Endothelial cell of umbilical vein (primary cell): ENCODE results near the gene ASB2. TPM values are rescaled to one million over a fixed set of nuclear protein-coding genes. Genes with fewer than 3 reads are reported as not detected.

Experiments
- BruUV-seq: library from RNA; stranded (reverse); fragments of 400-500 nt; replicated peaks from 2 replicates; lab custom pipeline; 2021; lab: Mats Ljungman, UMichigan
- CTCF ChIA-PET: fragments of 300-600, 350-600 bp; sonication (Branson Sonifier 250); formaldehyde crosslinking; loops from one replicate; lab custom pipeline; 2021; ENCODE audit warnings: antibody characterized with exemption, inconsistent platforms; lab: Charles Lee
- POLR2A ChIA-PET: fragments of 300-600, 350-600 bp; sonication (Branson Sonifier 250); formaldehyde crosslinking; loops from one replicate; lab custom pipeline; 2021; ENCODE audit warnings: antibody characterized with exemption, inconsistent platforms; lab: Charles Lee
- DNase-seq: peaks from one replicate; pipeline ENCODE4 v3.0.0-alpha.2; 2011; ENCODE audit warnings: low read depth, low spot score
- FAIRE-seq: peaks from 2 replicates; lab custom pipeline; 2011; peaks lifted over from hg19 to GRCh38; lab: Jason Lieb, UNC
- H2AFZ ChIP-seq: 2 replicates; pipeline ENCODE4 v1.6.0; 2012; ENCODE audit warnings: low read depth, low read length, control low read depth, inconsistent platforms
- H3K27ac ChIP-seq: 2 replicates; pipeline ENCODE4 v1.5.1; 2011; ENCODE audit warnings: low read depth, mild to moderate bottlenecking, control low read depth, low read length, moderate library complexity; ENCODE audit not compliant: insufficient read depth
- H3K27me3 ChIP-seq, 2 experiments: 2 replicates each; pipeline versions ENCODE4 v1.6.0 to v1.6.1; 2011; ENCODE audit warnings: low read length in 2 of 2, mixed read lengths in 1 of 2; ENCODE audit not compliant: control insufficient read depth in 2 of 2, insufficient read depth in 2 of 2
- H3K36me3 ChIP-seq, 2 experiments: 2 replicates in 1 of 2; 3 replicates in 1 of 2; pipeline ENCODE4 v1.5.1; 2011; ENCODE audit warnings: low read length in 2 of 2, mild to moderate bottlenecking in 1 of 2, moderate library complexity in 1 of 2; ENCODE audit not compliant: control insufficient read depth in 2 of 2, insufficient read depth in 2 of 2; ENCODE audit errors: extremely low read depth in 1 of 2
- H3K4me1 ChIP-seq: 3 replicates; pipeline ENCODE4 v1.5.1; 2011; ENCODE audit warnings: mild to moderate bottlenecking, low read length; ENCODE audit not compliant: control insufficient read depth, insufficient read depth; ENCODE audit errors: extremely low read depth
- H3K4me2 ChIP-seq: 2 replicates; pipeline ENCODE4 v1.6.1; 2011; ENCODE audit warnings: low read length, control low read depth, mixed read lengths; ENCODE audit not compliant: insufficient read depth
- H3K4me3 ChIP-seq, 3 experiments: fragments of 200-600 bp in 1 of 3; sonication (generic), shearing (Covaris generic) in 1 of 3; replicated peaks in 1 of 3; 2 replicates each; pipeline ENCODE4 v1.5.1; 2011 to 2016; ENCODE audit warnings: control low read depth in 3 of 3, low read length in 3 of 3, mild to moderate bottlenecking in 2 of 3, inconsistent platforms in 1 of 3, low read depth in 1 of 3, moderate library complexity in 1 of 3; ENCODE audit not compliant: insufficient read depth in 1 of 3
- H3K79me2 ChIP-seq: 2 replicates; pipeline ENCODE4 v1.6.0; 2012; ENCODE audit warnings: low read length, inconsistent platforms; ENCODE audit not compliant: control insufficient read depth, insufficient read depth
- H3K9ac ChIP-seq: replicated peaks from 2 replicates; pipeline ENCODE3; 2011; ENCODE audit warnings: low read length, control low read depth; ENCODE audit not compliant: insufficient read depth; ENCODE audit errors: extremely low read depth
- H3K9me1 ChIP-seq: replicated peaks from 3 replicates; pipeline ENCODE4 v1.6.0; 2011; ENCODE audit warnings: mild to moderate bottlenecking, low read length; ENCODE audit not compliant: control insufficient read depth, insufficient read depth; ENCODE audit errors: extremely low read depth
- H3K9me3 ChIP-seq: replicated peaks from 2 replicates; pipeline ENCODE4 v1.5.1; 2012; ENCODE audit warnings: low read length, inconsistent platforms; ENCODE audit not compliant: control insufficient read depth, insufficient read depth
- H4K20me1 ChIP-seq: replicated peaks from 2 replicates; pipeline ENCODE3; 2011; ENCODE audit warnings: mild to moderate bottlenecking, low read length; ENCODE audit not compliant: control insufficient read depth, insufficient read depth; ENCODE audit errors: extremely low read depth
- CTCF ChIP-seq, 2 donors: IDR thresholded peaks; 1 replicate in 1 of 2; 2 replicates in 1 of 2; pipeline ENCODE4 v1.5.1; 2011; ENCODE audit warnings: low read length in 2 of 2, mild to moderate bottlenecking in 2 of 2, moderate library complexity in 2 of 2, control low read depth in 1 of 2, inconsistent platforms in 1 of 2, low read depth in 1 of 2; ENCODE audit not compliant: insufficient read depth in 1 of 2; ENCODE audit errors: extremely low read depth in 1 of 2
- EZH2 ChIP-seq: IDR thresholded peaks from 2 replicates; pipeline ENCODE4 v1.6.1; 2012; ENCODE audit warnings: borderline replicate concordance, low read depth, mild to moderate bottlenecking, moderate library complexity, low read length, inconsistent platforms; ENCODE audit not compliant: severe bottlenecking
- FOS ChIP-seq: IDR thresholded peaks from 2 replicates; pipeline ENCODE4 v1.6.1; 2011; ENCODE audit warnings: mild to moderate bottlenecking, low read length, moderate library complexity, borderline replicate concordance; ENCODE audit not compliant: insufficient read depth
- GATA2 ChIP-seq: IDR thresholded peaks from 2 replicates; pipeline ENCODE4 v1.7.0; 2011; ENCODE audit warnings: low read depth, mild to moderate bottlenecking, moderate library complexity, mixed read lengths, low read length; ENCODE audit not compliant: insufficient read length, insufficient read depth
- JUN ChIP-seq: IDR thresholded peaks from 2 replicates; pipeline ENCODE4 v1.6.1; 2011; ENCODE audit warnings: borderline replicate concordance, low read depth; ENCODE audit not compliant: insufficient read length, insufficient read depth
- MYC ChIP-seq: IDR thresholded peaks from one replicate; pipeline ENCODE4 v1.6.1; 2011; ENCODE audit warnings: mild to moderate bottlenecking, low read depth, low read length
- POLR2A ChIP-seq: IDR thresholded peaks from 2 replicates; pipeline ENCODE4 v1.6.1; 2012; ENCODE audit warnings: low read depth, mild to moderate bottlenecking, control low read depth, low read length
- POLR2AphosphoS5 ChIP-seq: IDR thresholded peaks from 2 replicates; pipeline ENCODE4 v1.6.1; 2012; ENCODE audit warnings: low read depth, mild to moderate bottlenecking, control low read depth, low read length, moderate library complexity; ENCODE audit not compliant: insufficient read depth
- dilution Hi-C: fragments of 300-500 bp; cut with MboI; formaldehyde crosslinking; loops from one replicate; pipeline ENCODE4 v1.15.0; 2019; ENCODE audit warnings: low sequenced_read_pairs; ENCODE audit not compliant: extremely low pct_ligation_motif_present
- intact Hi-C: fragments of 100-400 bp; cut with micrococcal nuclease; formaldehyde crosslinking; loops from one replicate; pipeline ENCODE4 v1.10.0; 2022
- polyA plus RNA-seq, 4 experiments: library from polyadenylated mRNA; depleted of rRNA in 3 of 4; stranded (reverse) in 3 of 4; unstranded in 1 of 4; fragments of >200 nt; gene quantifications; 2 replicates each; pipeline versions ENCODE4 v1.2.1 to v1.2.3, GENCODE V29; 2011 to 2012; ENCODE audit warnings: missing spikeins in 1 of 4
- total RNA-seq: library from RNA; stranded (reverse); gene quantifications from 2 replicates; pipeline ENCODE4 v1.2.3, GENCODE V29; 2021
- TF ChIP-seq, protein P1 (sequence below): IDR thresholded peaks from 2 replicates; pipeline ENCODE4 v1.6.1; 2011; ENCODE audit not compliant: insufficient read depth, insufficient read length

ASB2 gene
- total and polyA plus RNA-seq, 2 donors (not counting 3 experiments of a cell fraction or from before 2014, with no cell fraction given) = not detected

DNA sequence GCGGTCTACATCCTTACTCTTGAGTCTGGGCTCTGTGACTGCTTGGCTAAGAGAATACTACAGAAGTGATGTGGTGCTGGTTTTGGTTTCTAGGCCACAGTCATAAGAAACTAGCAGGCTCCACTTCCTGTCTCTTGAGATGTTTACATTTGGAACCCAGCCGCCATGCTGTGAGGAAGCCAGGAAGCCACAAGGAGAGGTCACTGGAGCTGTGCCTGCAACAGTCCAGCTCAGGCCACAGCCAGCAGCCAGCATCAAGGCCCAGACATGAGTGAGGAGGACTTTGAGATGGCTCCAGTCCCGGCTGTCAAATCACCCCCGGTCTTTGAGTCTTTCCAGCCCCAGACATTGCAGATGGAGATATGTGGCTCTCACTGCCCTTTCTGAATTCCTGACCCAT is 62.1 kb downstream of the ASB2 start:
- Histone ChIP-seq H3K79me2 (no peaks in the 10 kb centered on the region), H2AFZ (no peak overlapping the region), H4K20me1 (no peaks in the 10 kb centered on the region), H3K9me1 (no peaks in the 10 kb centered on the region), H3K4me1 (no peaks in the 10 kb centered on the region), H3K27ac (no peak overlapping the region), H3K9ac (no peak overlapping the region), H3K4me2 (no peak overlapping the region), H3K4me3 (no peak overlapping the region), H3K27me3 (no peaks in the 10 kb centered on the region), H3K36me3 (no peaks in the 10 kb centered on the region), H3K9me3 (no peaks in the 10 kb centered on the region)
- ChIA-PET CTCF (interaction anchor here (1.3 to 1.5 kb wide), 2 partner anchors 9 to 21 kb away, joined by 3 read pairs; no protein-coding TSS in a partner anchor), POLR2A (no interaction called here)
- no TSS peak for BruUV-seq
- FAIRE-seq (no peak), DNase-seq (no peak)
- no peak for TF ChIP-seq POLR2A
- no peak for TF ChIP-seq JUN
- TF ChIP-seq CTCF (IDR thresholded peaks at IDR 0.05; ENCODE audit: extremely low read depth in 1 of 2, insufficient read depth in 1 of 2, low read depth in 1 of 2, low read length in 2 of 2) = no peak
- no peak for TF ChIP-seq FOS
- TF ChIP-seq MYC = no peak
- TF ChIP-seq, protein P1, sequence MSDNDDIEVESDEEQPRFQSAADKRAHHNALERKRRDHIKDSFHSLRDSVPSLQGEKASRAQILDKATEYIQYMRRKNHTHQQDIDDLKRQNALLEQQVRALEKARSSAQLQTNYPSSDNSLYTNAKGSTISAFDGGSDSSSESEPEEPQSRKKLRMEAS = no peak
- TF ChIP-seq EZH2 = no peak
- TF ChIP-seq POLR2AphosphoS5 = no peak
- no peak for TF ChIP-seq GATA2
- dilution Hi-C loops (no loop called here), intact Hi-C loops (no loop called here)
